ENCODE results near the gene CD58.

DNA sequence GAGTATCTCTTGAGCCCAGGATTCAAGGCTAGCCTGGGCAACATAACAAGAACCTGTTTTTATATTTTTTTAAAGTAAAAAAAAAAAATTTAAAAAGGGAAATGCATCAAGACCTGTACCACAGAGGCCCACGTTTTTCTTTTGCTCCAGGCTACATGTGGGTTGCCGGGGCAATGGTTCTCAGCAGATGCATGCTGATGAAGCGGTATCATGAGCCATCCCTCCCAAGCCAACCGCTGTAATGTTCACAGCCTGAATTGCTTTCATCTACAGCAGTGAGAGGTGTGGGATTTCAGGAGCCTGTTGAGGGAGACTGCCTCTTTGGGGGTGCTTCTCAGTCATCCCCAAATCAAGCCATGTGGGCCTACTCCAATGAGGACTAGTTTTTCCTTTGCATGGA lies 60.5 kb downstream of the CD58 start:
- TF ChIP-seq, protein P1, sequence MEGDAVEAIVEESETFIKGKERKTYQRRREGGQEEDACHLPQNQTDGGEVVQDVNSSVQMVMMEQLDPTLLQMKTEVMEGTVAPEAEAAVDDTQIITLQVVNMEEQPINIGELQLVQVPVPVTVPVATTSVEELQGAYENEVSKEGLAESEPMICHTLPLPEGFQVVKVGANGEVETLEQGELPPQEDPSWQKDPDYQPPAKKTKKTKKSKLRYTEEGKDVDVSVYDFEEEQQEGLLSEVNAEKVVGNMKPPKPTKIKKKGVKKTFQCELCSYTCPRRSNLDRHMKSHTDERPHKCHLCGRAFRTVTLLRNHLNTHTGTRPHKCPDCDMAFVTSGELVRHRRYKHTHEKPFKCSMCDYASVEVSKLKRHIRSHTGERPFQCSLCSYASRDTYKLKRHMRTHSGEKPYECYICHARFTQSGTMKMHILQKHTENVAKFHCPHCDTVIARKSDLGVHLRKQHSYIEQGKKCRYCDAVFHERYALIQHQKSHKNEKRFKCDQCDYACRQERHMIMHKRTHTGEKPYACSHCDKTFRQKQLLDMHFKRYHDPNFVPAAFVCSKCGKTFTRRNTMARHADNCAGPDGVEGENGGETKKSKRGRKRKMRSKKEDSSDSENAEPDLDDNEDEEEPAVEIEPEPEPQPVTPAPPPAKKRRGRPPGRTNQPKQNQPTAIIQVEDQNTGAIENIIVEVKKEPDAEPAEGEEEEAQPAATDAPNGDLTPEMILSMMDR (IDR thresholded peaks at IDR 0.05): no peak
- no peak for TF ChIP-seq POLR2A (IDR thresholded peaks at IDR 0.05)
